Colonic mucosa (tissue), 4 donors: ENCODE data around the gene CLSTN3. TPM values are rescaled to one million over a fixed set of nuclear protein-coding genes. Genes with fewer than 3 reads are reported as not detected.
"Not testable (repeated sequence)": the region's sequence is repeated elsewhere in the genome, so short reads cannot be mapped to it uniquely, and the experiment has no call there.

ENCODE experiments used
- DNase-seq: peaks from one replicate; pipeline ENCODE4 v3.0.0-alpha.2; 2020
- H3K27ac ChIP-seq: fragments of 200-600 bp; one replicate; pipeline ENCODE4 v1.8.0; 2021
- H3K27me3 ChIP-seq: fragments of 200-600 bp; one replicate; pipeline ENCODE4 v1.8.0; 2021
- H3K36me3 ChIP-seq: fragments of 200-600 bp; one replicate; pipeline ENCODE4 v1.8.0; 2021
- H3K4me1 ChIP-seq: fragments of 200-600 bp; one replicate; pipeline ENCODE4 v1.8.0; 2021; ENCODE audit warnings: mild to moderate bottlenecking
- H3K4me3 ChIP-seq: fragments of 200-600 bp; one replicate; pipeline ENCODE4 v1.8.0; 2021
- H3K9ac ChIP-seq, 2 donors: one replicate each; pipeline ENCODE4 v1.7.0; 2013; ENCODE audit warnings: control low read depth in 2 of 2, low read depth in 2 of 2, low read length in 2 of 2
- H3K9me3 ChIP-seq: fragments of 200-600 bp; one replicate; pipeline ENCODE4 v1.8.0; 2021
- CTCF ChIP-seq: fragments of 200-600 bp; IDR thresholded peaks from one replicate; pipeline ENCODE4 v1.8.0; 2022; ENCODE audit warnings: antibody characterized with exemption, mild to moderate bottlenecking
- intact Hi-C: fragments of 100-400 bp; cut with DNase I; formaldehyde crosslinking; loops from one replicate; pipeline ENCODE4 v1.14.1; 2022
- total RNA-seq, 2 donors: library from RNA; stranded (reverse); fragmentation: NEBNext Ultra II Directional in 1 of 2; extraction: Animal tissue kit (Norgen Biotek cat#: 25700) in 1 of 2; gene quantifications; one replicate each; pipeline ENCODE4 v1.2.1, GENCODE V29; 2021
- donor health status: healthy.
- donor health status: DM: no; HTN: no; CAD: no.
- donor health status: DM: no; HTN: no; CAD: no.

CLSTN3 gene
- total RNA-seq, 2 donors from 2014 or later: 13.6 to 17.0 TPM

GRCh38 chr12:7169951-7170350 lies 39.8 kb downstream of the CLSTN3 start:
- intact Hi-C loops: no loop called here
- Histone ChIP-seq H3K4me3 (no peak overlapping the region), H3K9me3 (no peaks in the 10 kb centered on the region), H3K27ac (no peak overlapping the region), H3K36me3 (no peaks in the 10 kb centered on the region), H3K4me1 (no peaks in the 10 kb centered on the region), H3K9ac (no peak overlapping the region), H3K27me3 (no peaks in the 10 kb centered on the region)
- no peak for DNase-seq
- TF ChIP-seq CTCF: no peak

DNA sequence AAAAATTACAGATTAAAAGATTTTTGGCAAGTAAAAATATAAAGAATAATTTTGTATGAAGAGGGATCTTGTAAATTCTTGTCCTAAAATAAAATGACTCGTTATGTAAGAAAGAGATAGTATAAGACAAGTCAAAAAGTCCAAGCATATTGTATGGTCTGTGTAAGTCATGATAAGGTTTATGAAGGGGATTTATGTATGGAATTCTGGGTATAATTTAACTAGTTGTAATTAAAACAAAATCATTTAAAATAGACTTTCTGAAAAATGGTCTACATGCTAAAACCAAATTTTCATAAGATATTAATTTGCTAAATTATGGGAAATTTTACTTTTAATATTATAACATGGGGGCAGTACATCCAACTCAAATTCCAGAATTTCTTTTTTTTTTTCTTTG lies 41.7 kb downstream of the CLSTN3 start:
- no peak overlapping the region for H3K9ac ChIP-seq
- H3K27ac ChIP-seq: no peak overlapping the region
- no peak overlapping the region for H3K4me3 ChIP-seq
- no peaks in the 10 kb centered on the region for H3K4me1 ChIP-seq
- intact Hi-C loops: no loop called here
- no peaks in the 10 kb centered on the region for H3K9me3 ChIP-seq
- H3K27me3 ChIP-seq: no peaks in the 10 kb centered on the region
- no peak for TF ChIP-seq CTCF
- no peak for DNase-seq
- no peaks in the 10 kb centered on the region for H3K36me3 ChIP-seq

DNA sequence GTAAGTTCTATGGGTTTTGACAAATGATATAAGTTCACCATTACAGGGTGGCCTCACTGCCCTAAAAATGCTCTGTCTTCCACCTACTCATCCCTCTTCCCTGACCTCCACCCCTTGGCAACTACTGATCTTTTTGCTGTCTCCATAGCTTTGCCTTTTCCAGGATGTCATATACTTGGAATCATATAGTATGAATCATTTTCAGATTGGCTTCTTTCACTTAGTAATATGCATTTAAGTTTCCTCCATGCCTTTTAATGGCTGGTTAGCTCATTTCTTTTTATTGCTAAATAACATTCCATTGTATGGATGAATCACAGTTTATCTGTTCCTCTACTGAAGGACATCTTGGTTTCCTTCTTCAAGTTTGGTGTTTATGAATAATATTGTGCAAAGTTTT lies 45.3 kb downstream of the CLSTN3 start:
- TF ChIP-seq CTCF: no peak
- Histone ChIP-seq H3K27me3 (no peaks in the 10 kb centered on the region), H3K36me3 (no peaks in the 10 kb centered on the region), H3K4me1 (no peaks in the 10 kb centered on the region), H3K9me3 (no peaks in the 10 kb centered on the region), H3K9ac (no peak overlapping the region), H3K27ac (no peak overlapping the region), H3K4me3 (no peak overlapping the region)
- intact Hi-C loops: no loop called here
- DNase-seq: no peak

GRCh38 chr12:7176595-7176994 lies 46.4 kb downstream of the CLSTN3 start:
- Histone ChIP-seq H3K4me1 (no peaks in the 10 kb centered on the region), H3K9ac (no peak overlapping the region), H3K36me3 (no peaks in the 10 kb centered on the region), H3K4me3 (no peak overlapping the region), H3K27ac (no peak overlapping the region), H3K27me3 (no peaks in the 10 kb centered on the region), H3K9me3 (no peaks in the 10 kb centered on the region)
- intact Hi-C loops: no loop called here
- no peak for DNase-seq
- no peak for TF ChIP-seq CTCF

- no peak for DNase-seq
- intact Hi-C loops: no loop called here
- Histone ChIP-seq H3K36me3 (no peaks in the 10 kb centered on the region), H3K4me1 (no peaks in the 10 kb centered on the region), H3K9ac (no peak overlapping the region), H3K27me3 (no peaks in the 10 kb centered on the region), H3K27ac (no peak overlapping the region), H3K4me3 (no peak overlapping the region), H3K9me3 (no peaks in the 10 kb centered on the region)
- TF ChIP-seq CTCF: no peak
These were observed 48.3 kb downstream of the CLSTN3 start for GRCh38 chr12:7178481-7178880.

GRCh38 chr12:7180685-7181084 lies 50.5 kb downstream of the CLSTN3 start:
- DNase-seq: no peak
- H3K9me3 ChIP-seq: no peaks in the 10 kb centered on the region
- H3K27me3 ChIP-seq: no peaks in the 10 kb centered on the region
- no peak overlapping the region for H3K9ac ChIP-seq
- no peaks in the 10 kb centered on the region for H3K36me3 ChIP-seq
- H3K4me1 ChIP-seq: no peaks in the 10 kb centered on the region
- intact Hi-C loops: no loop called here
- no peak overlapping the region for H3K27ac ChIP-seq
- no peak for TF ChIP-seq CTCF
- H3K4me3 ChIP-seq: no peak overlapping the region

DNA sequence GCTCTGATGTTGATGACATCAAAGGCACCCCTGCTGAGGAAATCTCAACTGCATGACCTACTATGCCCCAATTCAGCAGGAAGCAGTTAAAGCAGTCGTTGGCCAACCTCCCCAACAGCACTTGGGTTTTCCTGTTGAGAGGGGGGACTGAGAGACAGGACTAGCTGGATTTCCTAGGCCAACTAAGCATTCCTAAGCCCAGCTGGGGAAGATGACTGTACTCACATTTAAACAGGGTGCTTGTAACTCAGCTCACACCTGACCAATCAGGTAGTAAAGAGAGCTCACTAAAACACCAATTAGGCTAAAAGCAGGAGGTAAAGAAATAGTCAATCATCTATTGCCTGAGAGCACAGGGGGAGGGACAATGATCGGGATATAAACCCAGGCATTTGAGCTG lies 55.9 kb downstream of the CLSTN3 start:
- H3K4me1 ChIP-seq, H3K36me3 ChIP-seq, H3K9ac ChIP-seq, H3K27ac ChIP-seq, H3K9me3 ChIP-seq, H3K4me3 ChIP-seq, H3K27me3 ChIP-seq, intact Hi-C loops, DNase-seq: not testable (repeated sequence)
